K562 (cell line): Measurements from ENCODE around the gene KCNA10. TPM values are rescaled to one million over a fixed set of nuclear protein-coding genes. Genes with fewer than 3 reads are reported as not detected.

Experiments used
- ATAC-seq: fragments of 200-7000 bp; cut with Tn5 transposase; 3 replicates; pipeline ENCODE4 v1.9.1; 2020; ENCODE audit warnings: moderate library complexity
- BruUV-seq: library from RNA; stranded (reverse); fragments of 400-500 nt; replicated peaks from 2 replicates; lab custom pipeline; 2021; lab: Mats Ljungman, UMichigan
- CTCF ChIA-PET: fragments of 300-600 bp; formaldehyde crosslinking; extraction: SDS; loops from one replicate; lab custom pipeline; 2021; ENCODE audit warnings: low intra/inter-chr PET ratio; lab: Yijun Ruan, JAX
- POLR2A ChIA-PET: fragments of 300-600, 350-650 bp; sonication (Branson Sonifier 250); formaldehyde crosslinking; extraction: SDS; loops from one replicate; lab custom pipeline; 2021; ENCODE audit warnings: antibody characterized with exemption, inconsistent platforms; lab: Yijun Ruan, JAX
- DNase-seq, 4 experiments: peaks; one replicate each; pipeline versions ENCODE4 v3.0.0 to v3.0.0-alpha.2; 2011 to 2018; ENCODE audit warnings: low spot score in 3 of 4, mixed read lengths in 3 of 4; ENCODE audit errors: extremely low read depth in 1 of 4
- FAIRE-seq: peaks from 2 replicates; lab custom pipeline; 2011; peaks lifted over from hg19 to GRCh38; lab: Jason Lieb, UNC
- H2AFZ ChIP-seq: 2 replicates; pipeline ENCODE4 v1.6.0; 2011; ENCODE audit warnings: low read depth, low read length, control low read depth, inconsistent platforms
- H3K27ac ChIP-seq: fragments of 200-600 bp; 3 replicates; pipeline ENCODE4 v1.8.0; 2011; ENCODE audit warnings: low read depth, mild to moderate bottlenecking, control low read depth, inconsistent platforms, low read length, moderate library complexity, mixed read lengths; ENCODE audit errors: extremely low read depth
- H3K27me3 ChIP-seq, 2 experiments: fragments of 300-600 bp in 1 of 2; 2 replicates in 1 of 2; 3 replicates in 1 of 2; pipeline versions ENCODE4 v1.6.0 to v1.8.0; 2011; ENCODE audit warnings: inconsistent platforms in 2 of 2, low read length in 2 of 2, mild to moderate bottlenecking in 1 of 2, mixed read lengths in 1 of 2, moderate library complexity in 1 of 2; ENCODE audit not compliant: control insufficient read depth in 2 of 2, insufficient read depth in 2 of 2
- H3K36me3 ChIP-seq: fragments of 300-600 bp; 3 replicates; pipeline ENCODE4 v1.8.0; 2011; ENCODE audit warnings: mild to moderate bottlenecking, low read length, inconsistent platforms; ENCODE audit not compliant: control insufficient read depth, insufficient read depth
- H3K4me1 ChIP-seq, 2 experiments: fragments of 200-600 bp in 1 of 2; replicated peaks in 1 of 2; 2 replicates in 1 of 2; 3 replicates in 1 of 2; pipeline versions ENCODE4 v1.5.1 to v1.8.0; 2011; ENCODE audit warnings: inconsistent platforms in 2 of 2, low read length in 2 of 2, mild to moderate bottlenecking in 1 of 2, mixed read lengths in 1 of 2, moderate library complexity in 1 of 2; ENCODE audit not compliant: control insufficient read depth in 2 of 2, insufficient read depth in 2 of 2
- H3K4me2 ChIP-seq: 2 replicates; pipeline ENCODE4 v1.6.1; 2011; ENCODE audit warnings: low read length, control low read depth, inconsistent platforms, mixed read lengths; ENCODE audit not compliant: insufficient read depth
- H3K4me3 ChIP-seq: fragments of 200-600 bp; sonication (generic), shearing (Covaris generic); 2 replicates; pipeline ENCODE4 v1.5.1; 2016; ENCODE audit warnings: control low read depth, inconsistent platforms
- H3K79me2 ChIP-seq: fragments of 200-600 bp; 3 replicates; pipeline ENCODE4 v1.8.0; 2011; ENCODE audit warnings: low read length, inconsistent platforms; ENCODE audit not compliant: control insufficient read depth, insufficient read depth
- H3K9ac ChIP-seq, 2 experiments: 2 replicates each; pipeline versions ENCODE4 v1.6.0 to v1.6.1; 2011; ENCODE audit warnings: low read depth in 2 of 2, low read length in 2 of 2, control low read depth in 1 of 2, inconsistent platforms in 1 of 2, mild to moderate bottlenecking in 1 of 2, mixed read lengths in 1 of 2; ENCODE audit not compliant: insufficient read depth in 1 of 2
- H3K9me1 ChIP-seq: one replicate; pipeline ENCODE4 v1.6.0; 2011; ENCODE audit warnings: inconsistent platforms, mild to moderate bottlenecking, low read length, moderate library complexity; ENCODE audit not compliant: control insufficient read depth, insufficient read depth
- H3K9me3 ChIP-seq: replicated peaks from 2 replicates; pipeline ENCODE4 v1.5.1; 2011; ENCODE audit warnings: low read depth, low read length, inconsistent platforms; ENCODE audit not compliant: control insufficient read depth, insufficient read depth
- H4K20me1 ChIP-seq: replicated peaks from 2 replicates; pipeline ENCODE4 v1.6.1; 2011; ENCODE audit warnings: low read length, inconsistent platforms, mixed read lengths; ENCODE audit not compliant: control insufficient read depth, insufficient read depth
- CBX8 ChIP-seq: fragments of 200-600 bp; sonication (generic); IDR thresholded peaks from 2 replicates; pipeline ENCODE4 v1.6.1; 2012; ENCODE audit warnings: borderline replicate concordance, mixed run types, low read depth, mild to moderate bottlenecking, moderate library complexity, mixed read lengths, low read length, control low read depth, inconsistent platforms; ENCODE audit not compliant: poor library complexity, severe bottlenecking; ENCODE audit errors: extremely low read depth
- FUS ChIP-seq: fragments of 200-400 bp; formaldehyde crosslinking; optimal IDR thresholded peaks from 2 replicates; pipeline ENCODE3; 2017; ENCODE audit warnings: low read depth, low read length
- HDAC1 ChIP-seq, 2 experiments: fragments of 450-650 bp; IDR thresholded peaks; 2 replicates each; pipeline ENCODE4 v1.6.1; 2016 to 2017; ENCODE audit warnings: inconsistent platforms in 1 of 2, mild to moderate bottlenecking in 1 of 2, moderate library complexity in 1 of 2
- HNRNPK ChIP-seq: fragments of 200-400 bp; formaldehyde crosslinking; IDR thresholded peaks from one replicate; pipeline ENCODE4 v1.6.1; 2018; ENCODE audit warnings: mild to moderate bottlenecking, low read depth, low read length; ENCODE audit not compliant: poor library complexity, severe bottlenecking
- MYNN ChIP-seq, 2 experiments: sonication (generic); formaldehyde crosslinking in 1 of 2; IDR thresholded peaks; 2 replicates each; pipeline versions ENCODE4 v1.5.0 to v1.6.1; 2016 to 2020; ENCODE audit warnings: antibody characterized with exemption in 1 of 2, missing genetic modification reagents in 1 of 2
- NR2C1 ChIP-seq, 2 experiments: fragments of 450-650 bp; IDR thresholded peaks; 2 replicates each; pipeline ENCODE4 v1.6.1; 2017; ENCODE audit warnings: mild to moderate bottlenecking in 2 of 2, antibody characterized with exemption in 1 of 2, inconsistent platforms in 1 of 2, missing compliant biosample characterization in 1 of 2, missing genetic modification characterization in 1 of 2
- SMARCA4 ChIP-seq: fragments of 450-650 bp; IDR thresholded peaks from 2 replicates; pipeline ENCODE4 v1.6.1; 2016
- TCF7 ChIP-seq: sonication (generic); IDR thresholded peaks from 2 replicates; pipeline ENCODE4 v1.6.1; 2016; ENCODE audit warnings: antibody characterized with exemption, borderline replicate concordance
- XRCC4 ChIP-seq: IDR thresholded peaks from one replicate; pipeline ENCODE4 v1.6.1; 2011; ENCODE audit not compliant: insufficient read depth, insufficient read length; ENCODE audit errors: extremely low read depth
- WGBS: fragments of 100-300 bp; shearing (Covaris generic); methylation state at CpG from one replicate; pipeline ENCODE4 v1.1.6; 2016; ENCODE audit warnings: low coverage, mixed read lengths; ENCODE audit not compliant: insufficient coverage; ENCODE audit errors: missing lambda C conversion rate; 5-methylcytosine and 5-hydroxymethylcytosine counted together
- in situ Hi-C: fragments of 300-500 bp; cut with MboI; formaldehyde crosslinking; loops from 4 replicates; pipeline ENCODE4 v1.15.0; 2018; ENCODE audit warnings: inconsistent platforms, mixed read lengths
- intact Hi-C: fragments of 100-400 bp; cut with micrococcal nuclease; formaldehyde crosslinking; loops from 2 replicates; pipeline ENCODE4 v1.14.2; 2022
- polyA plus RNA-seq, 8 experiments: library from polyadenylated mRNA; depleted of rRNA in 4 of 8; stranded (reverse) in 5 of 8; unstranded in 3 of 8; fragments of >200 nt; fragmentation: Nextera tagmentation in 2 of 8; fragmentation: Illumina TruSeq in 1 of 8; extraction: Ambion mirVana in 2 of 8; extraction: Trizol in 1 of 8; gene quantifications; 2 replicates each; pipeline versions ENCODE4 v1.2.1 to v1.2.3, GENCODE V29; 2011 to 2014; ENCODE audit warnings: inconsistent platforms in 1 of 8, missing spikeins in 1 of 8
- total RNA-seq, 7 experiments: library from RNA; depleted of rRNA in 6 of 7; stranded (reverse); fragments of >200 nt in 6 of 7; fragmentation: Illumina TruSeq in 2 of 7; extraction: Trizol in 2 of 7; gene quantifications; 2 replicates each; pipeline versions ENCODE4 v1.2.1 to v1.2.3, GENCODE V29; 2011 to 2021; ENCODE audit warnings: low replicate concordance in 1 of 7
- TF ChIP-seq, protein P1 (sequence below): fragments of 450-650 bp; IDR thresholded peaks from 2 replicates; pipeline ENCODE4 v1.6.1; 2016; ENCODE audit warnings: mild to moderate bottlenecking
- TF ChIP-seq, protein P2 (sequence below): IDR thresholded peaks from 2 replicates; pipeline ENCODE4 v1.6.1; 2011; ENCODE audit warnings: borderline replicate concordance, low read depth, mild to moderate bottlenecking, moderate library complexity, low read length; ENCODE audit not compliant: insufficient read depth, poor library complexity, severe bottlenecking

KCNA10 gene
- total and polyA plus RNA-seq, 9 of the 15 experiments (the other 6 are each of a cell fraction or from before 2014, with no cell fraction given), result not detected

DNA sequence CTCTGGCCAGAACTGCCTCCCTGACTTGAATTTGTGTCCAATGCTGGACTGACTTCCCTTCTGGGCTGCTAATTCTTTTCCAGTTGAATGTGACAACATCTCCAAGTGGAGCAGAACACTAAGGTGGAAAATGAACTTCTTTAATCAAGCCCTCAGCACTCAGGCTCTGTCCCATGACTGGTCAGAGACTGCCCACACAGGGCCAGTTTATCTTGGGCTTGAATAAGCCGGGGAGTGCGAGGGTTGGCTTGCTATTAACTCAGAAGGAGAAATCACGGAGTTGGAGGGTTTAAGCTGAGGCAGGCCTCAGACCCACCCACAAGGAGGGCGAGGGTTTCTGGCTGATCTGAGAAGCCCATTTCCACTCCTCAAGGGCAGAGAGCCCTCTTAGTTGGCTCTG, 12.4 kb downstream of the KCNA10 start:
- H3K27ac ChIP-seq, result no peak overlapping the region
- H2AFZ ChIP-seq, result no peak overlapping the region
- CTCF ChIA-PET, result no interaction called here
- H3K79me2 ChIP-seq, result no peaks in the 10 kb centered on the region
- H3K9me3 ChIP-seq, result no peaks in the 10 kb centered on the region
- H3K4me1 ChIP-seq, result no peaks in the 10 kb centered on the region
- intact Hi-C loops, result no loop called here
- H3K36me3 ChIP-seq, result no peaks in the 10 kb centered on the region
- H3K9ac ChIP-seq, result no peak overlapping the region
- no peak for ATAC-seq
- no TSS peak for BruUV-seq
- H4K20me1 ChIP-seq, result no peaks in the 10 kb centered on the region; the same call in none of the 2 replicates
- no peaks in the 10 kb centered on the region for H3K9me1 ChIP-seq
- TF ChIP-seq, protein P1, sequence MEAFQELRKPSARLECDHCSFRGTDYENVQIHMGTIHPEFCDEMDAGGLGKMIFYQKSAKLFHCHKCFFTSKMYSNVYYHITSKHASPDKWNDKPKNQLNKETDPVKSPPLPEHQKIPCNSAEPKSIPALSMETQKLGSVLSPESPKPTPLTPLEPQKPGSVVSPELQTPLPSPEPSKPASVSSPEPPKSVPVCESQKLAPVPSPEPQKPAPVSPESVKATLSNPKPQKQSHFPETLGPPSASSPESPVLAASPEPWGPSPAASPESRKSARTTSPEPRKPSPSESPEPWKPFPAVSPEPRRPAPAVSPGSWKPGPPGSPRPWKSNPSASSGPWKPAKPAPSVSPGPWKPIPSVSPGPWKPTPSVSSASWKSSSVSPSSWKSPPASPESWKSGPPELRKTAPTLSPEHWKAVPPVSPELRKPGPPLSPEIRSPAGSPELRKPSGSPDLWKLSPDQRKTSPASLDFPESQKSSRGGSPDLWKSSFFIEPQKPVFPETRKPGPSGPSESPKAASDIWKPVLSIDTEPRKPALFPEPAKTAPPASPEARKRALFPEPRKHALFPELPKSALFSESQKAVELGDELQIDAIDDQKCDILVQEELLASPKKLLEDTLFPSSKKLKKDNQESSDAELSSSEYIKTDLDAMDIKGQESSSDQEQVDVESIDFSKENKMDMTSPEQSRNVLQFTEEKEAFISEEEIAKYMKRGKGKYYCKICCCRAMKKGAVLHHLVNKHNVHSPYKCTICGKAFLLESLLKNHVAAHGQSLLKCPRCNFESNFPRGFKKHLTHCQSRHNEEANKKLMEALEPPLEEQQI, result no peak
- TF ChIP-seq, protein P2, sequence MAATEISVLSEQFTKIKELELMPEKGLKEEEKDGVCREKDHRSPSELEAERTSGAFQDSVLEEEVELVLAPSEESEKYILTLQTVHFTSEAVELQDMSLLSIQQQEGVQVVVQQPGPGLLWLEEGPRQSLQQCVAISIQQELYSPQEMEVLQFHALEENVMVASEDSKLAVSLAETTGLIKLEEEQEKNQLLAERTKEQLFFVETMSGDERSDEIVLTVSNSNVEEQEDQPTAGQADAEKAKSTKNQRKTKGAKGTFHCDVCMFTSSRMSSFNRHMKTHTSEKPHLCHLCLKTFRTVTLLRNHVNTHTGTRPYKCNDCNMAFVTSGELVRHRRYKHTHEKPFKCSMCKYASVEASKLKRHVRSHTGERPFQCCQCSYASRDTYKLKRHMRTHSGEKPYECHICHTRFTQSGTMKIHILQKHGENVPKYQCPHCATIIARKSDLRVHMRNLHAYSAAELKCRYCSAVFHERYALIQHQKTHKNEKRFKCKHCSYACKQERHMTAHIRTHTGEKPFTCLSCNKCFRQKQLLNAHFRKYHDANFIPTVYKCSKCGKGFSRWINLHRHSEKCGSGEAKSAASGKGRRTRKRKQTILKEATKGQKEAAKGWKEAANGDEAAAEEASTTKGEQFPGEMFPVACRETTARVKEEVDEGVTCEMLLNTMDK, result no peak
- no peak for TF ChIP-seq CBX8
- no peak for TF ChIP-seq TCF7
- no peak for TF ChIP-seq SMARCA4
- TF ChIP-seq XRCC4, result no peak
- TF ChIP-seq HNRNPK, result no peak
- no peak for TF ChIP-seq MYNN (IDR thresholded peaks at IDR 0.05)
- no peak for TF ChIP-seq MYNN (CRISPR knock-in tag; IDR thresholded peaks at IDR 0.05)
- no peak for TF ChIP-seq NR2C1 (IDR thresholded peaks at IDR 0.05)
- TF ChIP-seq NR2C1 (tag; IDR thresholded peaks at IDR 0.05), result no peak
- TF ChIP-seq HDAC1 (IDR thresholded peaks at IDR 0.05), result no peak
- TF ChIP-seq FUS, result no peak
- TF ChIP-seq, all 486 proteins: peak for 0
- in situ Hi-C loops, result no loop called here
- H3K4me3 ChIP-seq, result no peak overlapping the region
- DNase-seq (no peak), FAIRE-seq (no peak)
- H3K27me3 ChIP-seq, result peaks cover 39 to 78% of the 10 kb centered on the region in 2 experiments; a peak in 4 of 5 replicates
- POLR2A ChIA-PET, result no interaction called here
- WGBS, result 1% methylated on average over 4 of the region's 4 CpGs
- no peak overlapping the region for H3K4me2 ChIP-seq
